OCI-LY1 (cell line): ENCODE data around the gene PAQR6.
A peak's percentile ranks its signal among the peaks of the same experiment; 100 is the strongest.

ENCODE experiments used
- H2AFZ ChIP-seq: fragments of 200-600 bp; sonication (generic), shearing (Covaris generic); 2 replicates; pipeline ENCODE4 v1.6.0; 2014; ENCODE audit warnings: antibody characterized with exemption, mild to moderate bottlenecking, low read length
- H3F3A ChIP-seq: fragments of 200-600 bp; sonication (generic), shearing (Covaris generic); 2 replicates; pipeline ENCODE4 v1.6.0; 2014; ENCODE audit warnings: mild to moderate bottlenecking, antibody characterized with exemption, low read length, moderate library complexity; ENCODE audit not compliant: insufficient read depth
- H3K27ac ChIP-seq: fragments of 200-600 bp; sonication (generic); 2 replicates; pipeline ENCODE4 v1.5.1; 2014; ENCODE audit warnings: low read length, mixed run types, mild to moderate bottlenecking, low read depth; ENCODE audit not compliant: poor library complexity, severe bottlenecking
- H3K27me3 ChIP-seq: fragments of 200-600 bp; sonication (generic); 2 replicates; pipeline ENCODE4 v1.6.0; 2014; ENCODE audit warnings: antibody characterized with exemption, mild to moderate bottlenecking, low read length, moderate library complexity; ENCODE audit not compliant: insufficient read depth
- H3K36me3 ChIP-seq: fragments of 200-600 bp; sonication (generic); 2 replicates; pipeline ENCODE4 v1.6.1; 2014; ENCODE audit warnings: mild to moderate bottlenecking, antibody characterized with exemption, low read length, moderate library complexity, mixed read lengths; ENCODE audit not compliant: insufficient read depth
- H3K4me1 ChIP-seq: fragments of 200-600 bp; sonication (generic); 2 replicates; pipeline ENCODE4 v1.5.1; 2014; ENCODE audit warnings: mild to moderate bottlenecking, low read length, moderate library complexity; ENCODE audit not compliant: insufficient read depth, severe bottlenecking
- H3K4me2 ChIP-seq: fragments of 200-600 bp; sonication (generic), shearing (Covaris generic); 2 replicates; pipeline ENCODE4 v1.6.1; 2014; ENCODE audit warnings: low read length
- H3K4me3 ChIP-seq: fragments of 200-600 bp; sonication (generic); 2 replicates; pipeline ENCODE4 v1.5.1; 2014; ENCODE audit warnings: low read length, low read depth, mild to moderate bottlenecking, mixed read lengths; ENCODE audit not compliant: poor library complexity, severe bottlenecking
- H3K79me2 ChIP-seq: fragments of 200-600 bp; shearing (Covaris generic); 2 replicates; pipeline ENCODE4 v1.6.1; 2016; ENCODE audit warnings: mixed run types, low read length, mixed read lengths; ENCODE audit not compliant: insufficient read depth
- H3K9ac ChIP-seq: fragments of 200-600 bp; sonication (generic), shearing (Covaris generic); 2 replicates; pipeline ENCODE4 v1.6.1; 2014; ENCODE audit warnings: mild to moderate bottlenecking, low read length, mixed read lengths
- H3K9me2 ChIP-seq: fragments of 200-600 bp; sonication (generic), shearing (Covaris generic); 2 replicates; pipeline ENCODE4 v1.6.1; 2014; ENCODE audit warnings: low read depth, mild to moderate bottlenecking, low read length, mixed read lengths
- H3K9me3 ChIP-seq: fragments of 200-600 bp; shearing (Covaris generic); 2 replicates; pipeline ENCODE4 v1.6.1; 2014; ENCODE audit warnings: low read length, mixed read lengths
- H4K20me1 ChIP-seq: fragments of 200-600 bp; sonication (generic), shearing (Covaris generic); 2 replicates; pipeline ENCODE4 v1.6.0; 2016; ENCODE audit warnings: mild to moderate bottlenecking, low read length; ENCODE audit not compliant: insufficient read depth
- EZH2 ChIP-seq: fragments of 200-600 bp; sonication (generic), shearing (Covaris generic); IDR thresholded peaks from 2 replicates; pipeline ENCODE4 v1.8.0; 2017; ENCODE audit warnings: borderline replicate concordance, mixed run types, mild to moderate bottlenecking, antibody characterized with exemption, low read length, moderate library complexity, mixed read lengths
- TF ChIP-seq, protein P1 (sequence below): fragments of 200-600 bp; sonication (generic), shearing (Covaris generic); IDR thresholded peaks from 2 replicates; pipeline ENCODE4 v1.5.1; 2017; ENCODE audit warnings: mild to moderate bottlenecking, antibody characterized with exemption, low read length, moderate library complexity, mixed read lengths

PAQR6 gene

DNA sequence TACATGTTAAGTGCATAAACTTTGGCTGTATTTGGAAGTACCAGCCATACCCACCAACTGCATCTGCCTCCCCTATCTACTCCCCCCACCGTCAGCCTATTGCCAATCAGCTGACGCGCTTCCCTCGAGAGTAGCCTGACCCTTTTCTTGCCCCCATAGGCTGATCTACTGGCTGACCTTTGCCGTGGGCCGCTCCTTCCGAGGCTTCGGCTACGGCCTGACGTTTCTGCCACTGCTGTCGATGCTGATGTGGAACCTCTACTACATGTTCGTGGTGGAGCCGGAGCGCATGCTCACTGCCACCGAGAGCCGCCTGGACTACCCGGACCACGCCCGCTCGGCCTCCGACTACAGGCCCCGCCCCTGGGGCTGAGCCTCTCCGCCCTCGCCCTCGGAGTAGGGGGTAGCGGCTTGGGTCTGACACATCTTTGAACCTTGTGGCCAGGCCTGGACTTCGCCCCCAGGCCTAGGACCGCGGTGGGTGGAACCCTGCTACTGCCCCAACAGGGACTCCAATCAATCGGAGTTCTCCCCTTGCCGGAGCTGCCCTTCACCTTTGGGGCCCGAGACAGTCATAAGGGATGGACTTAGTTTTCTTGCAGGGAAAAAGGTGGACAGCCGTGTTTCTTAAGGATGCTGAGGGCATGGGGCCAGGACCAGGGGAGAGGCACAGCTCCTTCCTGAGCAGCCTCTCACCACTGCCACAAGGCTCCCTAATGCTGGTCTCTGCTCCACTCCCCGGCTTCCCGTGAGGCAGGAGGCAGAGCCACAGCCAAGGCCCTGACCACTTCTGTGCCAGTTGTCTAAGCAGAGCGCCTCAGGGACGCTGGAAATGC lies 43.6 kb upstream of the PAQR6 start:
- Histone ChIP-seq H2AFZ (no peak overlapping the region), H3K4me3 (peak overlapping the region; percentile 48), H3K36me3 (no peaks in the 10 kb centered on the region), H3K9ac (peak overlapping the region; percentile 34; the same call in 1 of the 2 replicates), H3K4me2 (peak overlapping the region; percentile 64), H3K27me3 (no peaks in the 10 kb centered on the region), H3F3A (no peaks in the 10 kb centered on the region), H3K9me2 (no peaks in the 10 kb centered on the region), H3K4me1 (peaks cover 23% of the 10 kb centered on the region), H3K79me2 (no peaks in the 10 kb centered on the region), H3K27ac (no peak overlapping the region), H3K9me3 (no peaks in the 10 kb centered on the region), H4K20me1 (no peaks in the 10 kb centered on the region)
- TF ChIP-seq EZH2: no peak
- TF ChIP-seq, protein P1, sequence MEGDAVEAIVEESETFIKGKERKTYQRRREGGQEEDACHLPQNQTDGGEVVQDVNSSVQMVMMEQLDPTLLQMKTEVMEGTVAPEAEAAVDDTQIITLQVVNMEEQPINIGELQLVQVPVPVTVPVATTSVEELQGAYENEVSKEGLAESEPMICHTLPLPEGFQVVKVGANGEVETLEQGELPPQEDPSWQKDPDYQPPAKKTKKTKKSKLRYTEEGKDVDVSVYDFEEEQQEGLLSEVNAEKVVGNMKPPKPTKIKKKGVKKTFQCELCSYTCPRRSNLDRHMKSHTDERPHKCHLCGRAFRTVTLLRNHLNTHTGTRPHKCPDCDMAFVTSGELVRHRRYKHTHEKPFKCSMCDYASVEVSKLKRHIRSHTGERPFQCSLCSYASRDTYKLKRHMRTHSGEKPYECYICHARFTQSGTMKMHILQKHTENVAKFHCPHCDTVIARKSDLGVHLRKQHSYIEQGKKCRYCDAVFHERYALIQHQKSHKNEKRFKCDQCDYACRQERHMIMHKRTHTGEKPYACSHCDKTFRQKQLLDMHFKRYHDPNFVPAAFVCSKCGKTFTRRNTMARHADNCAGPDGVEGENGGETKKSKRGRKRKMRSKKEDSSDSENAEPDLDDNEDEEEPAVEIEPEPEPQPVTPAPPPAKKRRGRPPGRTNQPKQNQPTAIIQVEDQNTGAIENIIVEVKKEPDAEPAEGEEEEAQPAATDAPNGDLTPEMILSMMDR: no peak

- Histone ChIP-seq H3K4me2 (no peak overlapping the region), H3K27ac (no peak overlapping the region), H3K9ac (no peak overlapping the region)
Measured at GRCh38 chr1:156289857-156290256, 42.0 kb upstream of the PAQR6 start.

DNA sequence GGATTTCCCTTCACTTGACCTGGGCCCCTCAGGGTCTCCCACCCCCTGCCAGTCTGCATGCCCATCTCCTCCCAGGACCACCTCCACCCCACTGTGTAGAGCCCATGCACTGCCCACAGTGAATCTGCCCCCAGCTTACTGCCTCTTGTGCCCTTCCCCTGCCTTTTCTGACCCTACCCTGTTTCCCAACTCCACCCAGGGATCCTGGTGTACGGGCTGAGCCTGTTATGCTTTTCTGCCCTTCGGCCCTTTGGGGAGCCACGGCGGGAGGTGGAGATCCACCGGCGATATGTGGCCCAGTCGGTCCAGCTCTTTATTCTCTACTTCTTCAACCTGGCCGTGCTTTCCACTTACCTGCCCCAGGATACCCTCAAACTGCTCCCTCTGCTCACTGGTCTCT lies 38.2 kb upstream of the PAQR6 start:
- Histone ChIP-seq H4K20me1 (no peaks in the 10 kb centered on the region), H3K9ac (no peak overlapping the region), H3K9me2 (no peaks in the 10 kb centered on the region), H3K4me2 (no peak overlapping the region), H3K79me2 (peaks cover 18% of the 10 kb centered on the region), H3K27ac (no peak overlapping the region), H2AFZ (no peak overlapping the region), H3K36me3 (no peaks in the 10 kb centered on the region), H3K27me3 (no peaks in the 10 kb centered on the region), H3K4me3 (no peak overlapping the region), H3K9me3 (no peaks in the 10 kb centered on the region), H3F3A (no peaks in the 10 kb centered on the region), H3K4me1 (peaks cover 24% of the 10 kb centered on the region)
- TF ChIP-seq EZH2: no peak
- TF ChIP-seq, protein P1: no peak

More at GRCh38 chr1:156289857-156290256, 42.0 kb upstream of the PAQR6 start:
- no peak for TF ChIP-seq EZH2
- TF ChIP-seq, protein P1: no peak
- no peaks in the 10 kb centered on the region for H3F3A ChIP-seq
- H3K9me2 ChIP-seq: no peaks in the 10 kb centered on the region
- H2AFZ ChIP-seq: no peak overlapping the region
- H3K4me3 ChIP-seq: no peak overlapping the region
- no peaks in the 10 kb centered on the region for H3K79me2 ChIP-seq
- no peaks in the 10 kb centered on the region for H3K9me3 ChIP-seq
- H3K27me3 ChIP-seq: no peaks in the 10 kb centered on the region
- H3K4me1 ChIP-seq: peaks cover 12% of the 10 kb centered on the region
- H4K20me1 ChIP-seq: no peaks in the 10 kb centered on the region
- H3K36me3 ChIP-seq: no peaks in the 10 kb centered on the region
